LNCaP clone FGC (cell line): ENCODE measurements around the gene TESPA1.
"Not testable (repeated sequence)": the region's sequence is repeated elsewhere in the genome, so short reads cannot be mapped to it uniquely, and the experiment has no call there.

Experiments
- DNase-seq: peaks from one replicate; pipeline ENCODE4 v3.0.0-alpha.2; 2011; ENCODE audit warnings: low read depth
- H3K4me3 ChIP-seq: 2 replicates; pipeline ENCODE4 v1.5.1; 2011; ENCODE audit warnings: mild to moderate bottlenecking, low read depth, low read length, control low read depth
- CTCF ChIP-seq: IDR thresholded peaks from 2 replicates; pipeline ENCODE4 v1.5.1; 2012; ENCODE audit warnings: mild to moderate bottlenecking; ENCODE audit not compliant: control insufficient read depth, insufficient read depth; ENCODE audit errors: extremely low read depth

Gene TESPA1

GRCh38 chr12:54949073-54949711, 35.4 kb downstream of the TESPA1 start:
- no peak for TF ChIP-seq CTCF
- no peak overlapping the region for H3K4me3 ChIP-seq
- no peak for DNase-seq

- no peak for DNase-seq
- no peak overlapping the region for H3K4me3 ChIP-seq
- TF ChIP-seq CTCF: no peak
Observed at GRCh38 chr12:54948171-54948570, 36.4 kb downstream of the TESPA1 start.

GRCh38 chr12:54945082-54945481, 39.5 kb downstream of the TESPA1 start:
- no peak for DNase-seq
- no peak overlapping the region for H3K4me3 ChIP-seq
- TF ChIP-seq CTCF: no peak

- H3K4me3 ChIP-seq, DNase-seq: not testable (repeated sequence)
Observed at GRCh38 chr12:54943292-54943691, 41.3 kb downstream of the TESPA1 start.

GRCh38 chr12:54941659-54942058, 42.9 kb downstream of the TESPA1 start:
- TF ChIP-seq CTCF: no peak
- no peak overlapping the region for H3K4me3 ChIP-seq
- DNase-seq: no peak

- DNase-seq: no peak
- no peak overlapping the region for H3K4me3 ChIP-seq
- no peak for TF ChIP-seq CTCF
Observed at GRCh38 chr12:54940727-54941315, 43.7 kb downstream of the TESPA1 start.

GRCh38 chr12:54937929-54938328, 46.6 kb downstream of the TESPA1 start:
- TF ChIP-seq CTCF: no peak
- no peak overlapping the region for H3K4me3 ChIP-seq
- no peak for DNase-seq
